Spinal cord (tissue), 10 donors: ENCODE data around the gene CEBPA. TPM values are rescaled to one million over a fixed set of nuclear protein-coding genes. Genes with fewer than 3 reads are reported as not detected.

ENCODE experiments used
- DNase-seq, 6 donors: peaks; one replicate each; pipeline versions ENCODE4 v3.0.0 to v3.0.0-alpha.2; 2013 to 2015; ENCODE audit warnings: low spot score in 6 of 6, low read depth in 4 of 6
- H3K27ac ChIP-seq: one replicate; pipeline ENCODE4 v1.5.1; 2013; ENCODE audit warnings: low read depth, low read length, control low read depth
- H3K27me3 ChIP-seq: one replicate; pipeline ENCODE4 v1.6.1; 2013; ENCODE audit warnings: low read length; ENCODE audit not compliant: control insufficient read depth, insufficient read depth
- H3K36me3 ChIP-seq: one replicate; pipeline ENCODE4 v1.6.1; 2013; ENCODE audit warnings: low read length; ENCODE audit not compliant: control insufficient read depth, insufficient read depth
- H3K4me1 ChIP-seq: one replicate; pipeline ENCODE4 v1.6.1; 2013; ENCODE audit warnings: low read length; ENCODE audit not compliant: control insufficient read depth, insufficient read depth
- H3K4me3 ChIP-seq: one replicate; pipeline ENCODE4 v1.5.1; 2013; ENCODE audit warnings: low read depth, low read length, control low read depth
- H3K9me3 ChIP-seq: one replicate; pipeline ENCODE4 v1.6.1; 2013; ENCODE audit warnings: low read length; ENCODE audit not compliant: control insufficient read depth, insufficient read depth
- WGBS: methylation state at CpG from one replicate; pipeline ENCODE4 v1.1.5; 2013; ENCODE audit warnings: missing lambda C conversion rate; ENCODE audit not compliant: insufficient coverage; 5-methylcytosine and 5-hydroxymethylcytosine counted together
- polyA plus RNA-seq, 2 donors: library from polyadenylated mRNA; unstranded; fragments of 120-200 nt; gene quantifications; one replicate each; pipeline ENCODE4 v1.2.1, GENCODE V29; 2013; ENCODE audit not compliant: insufficient read length in 2 of 2
- total RNA-seq, 2 donors: library from RNA; depleted of rRNA in 1 of 2; stranded (reverse); fragments of 120-200 nt in 1 of 2; fragments of >200 nt in 1 of 2; gene quantifications; one replicate each; pipeline versions ENCODE4 v1.2.3 to v1.2.4, GENCODE V29; 2013 to 2014
- donor health status: healthy.

CEBPA gene
- total and polyA plus RNA-seq, 4 donors = 5.1 to 6.7 (median 6.2) TPM

DNA sequence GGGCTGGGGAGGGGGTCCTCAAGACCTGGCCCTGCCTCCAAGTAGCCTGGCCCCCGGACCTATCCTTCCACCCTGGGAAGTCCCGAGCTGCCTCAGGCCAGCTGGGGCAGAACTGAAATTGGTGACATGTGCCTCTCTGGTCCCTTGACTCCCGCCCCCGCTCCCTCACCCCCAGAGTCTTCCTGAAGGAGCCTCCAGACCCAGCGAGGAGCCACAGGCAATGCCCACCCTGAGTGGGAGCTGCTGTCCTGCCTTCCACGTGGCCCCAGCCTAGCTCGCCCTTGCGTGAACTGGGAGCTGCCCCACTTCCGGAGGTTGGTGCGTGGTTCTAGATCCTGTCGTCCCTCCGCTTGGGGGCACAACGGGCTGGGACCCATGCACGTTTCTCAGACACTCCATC lies 34.6 kb downstream of the CEBPA start:
- no peak overlapping the region for H3K4me3 ChIP-seq
- DNase-seq = no peak
- H3K27me3 ChIP-seq = no peaks in the 10 kb centered on the region
- no peak overlapping the region for H3K27ac ChIP-seq
- H3K9me3 ChIP-seq = no peaks in the 10 kb centered on the region
- H3K4me1 ChIP-seq = no peaks in the 10 kb centered on the region
- 72% methylated on average over 14 of the region's 14 CpGs for WGBS
- no peaks in the 10 kb centered on the region for H3K36me3 ChIP-seq

DNA sequence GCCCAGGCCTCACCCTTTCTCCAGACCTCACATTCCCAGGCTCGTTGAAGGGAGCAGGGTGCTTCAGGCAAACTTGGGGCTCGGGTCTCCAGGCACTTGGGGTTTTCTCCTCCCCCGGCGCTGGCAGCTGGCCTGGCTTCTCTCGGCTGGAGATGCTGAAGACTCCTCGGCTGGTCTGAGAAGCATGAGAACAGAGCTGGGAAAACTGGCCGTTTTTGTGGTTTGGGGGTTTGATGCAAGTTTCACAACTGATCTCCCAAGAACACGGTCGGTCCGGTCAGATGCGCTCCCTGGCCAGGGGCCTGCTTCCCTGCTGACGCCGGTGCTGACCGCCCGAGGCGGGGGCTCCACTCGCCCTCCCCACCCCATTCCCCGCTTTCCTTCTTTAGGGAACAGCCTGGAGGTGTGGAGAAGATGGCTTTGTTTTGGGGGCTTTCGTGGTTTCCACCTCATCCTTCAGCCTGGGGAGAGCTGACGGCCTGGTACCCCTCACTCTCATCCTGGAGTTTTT lies 35.3 kb downstream of the CEBPA start:
- WGBS = 74% methylated on average over 11 of the region's 20 CpGs
- H3K4me1 ChIP-seq = no peaks in the 10 kb centered on the region
- no peaks in the 10 kb centered on the region for H3K36me3 ChIP-seq
- no peak overlapping the region for H3K4me3 ChIP-seq
- H3K27ac ChIP-seq = no peak overlapping the region
- no peak for DNase-seq
- H3K9me3 ChIP-seq = no peaks in the 10 kb centered on the region
- no peaks in the 10 kb centered on the region for H3K27me3 ChIP-seq

DNA sequence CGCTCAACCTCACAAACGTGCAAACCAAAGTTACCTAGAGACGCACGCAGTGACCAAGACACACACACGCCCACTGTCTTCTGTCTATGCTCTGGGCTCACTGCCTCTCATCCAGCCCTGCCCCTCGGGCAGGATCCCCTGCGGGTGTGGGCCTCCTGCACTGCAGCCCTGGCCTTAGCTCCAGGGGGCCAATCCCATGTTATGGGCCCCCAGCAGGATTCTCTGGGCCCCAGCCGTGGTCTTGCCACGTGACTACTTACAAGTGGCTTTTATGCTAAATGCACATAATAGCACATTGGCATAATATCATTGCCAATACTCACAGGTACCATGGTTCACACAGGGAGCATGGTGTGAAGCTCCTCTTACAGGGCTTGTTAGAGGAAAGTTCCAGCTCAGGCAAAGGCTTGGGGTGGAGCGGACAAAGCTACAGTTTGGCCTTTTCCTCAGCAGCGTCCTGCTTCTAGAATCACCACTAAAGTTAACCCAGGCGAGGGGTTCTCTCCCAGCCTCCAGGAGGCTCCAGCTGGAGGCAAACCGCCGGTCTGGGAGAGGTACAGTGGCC lies 37.4 kb downstream of the CEBPA start:
- Histone ChIP-seq H3K4me1 (no peaks in the 10 kb centered on the region), H3K9me3 (no peaks in the 10 kb centered on the region), H3K27ac (no peak overlapping the region), H3K4me3 (no peak overlapping the region), H3K36me3 (no peaks in the 10 kb centered on the region), H3K27me3 (no peaks in the 10 kb centered on the region)
- 84% methylated on average over 12 of the region's 14 CpGs for WGBS
- no peak for DNase-seq

DNA sequence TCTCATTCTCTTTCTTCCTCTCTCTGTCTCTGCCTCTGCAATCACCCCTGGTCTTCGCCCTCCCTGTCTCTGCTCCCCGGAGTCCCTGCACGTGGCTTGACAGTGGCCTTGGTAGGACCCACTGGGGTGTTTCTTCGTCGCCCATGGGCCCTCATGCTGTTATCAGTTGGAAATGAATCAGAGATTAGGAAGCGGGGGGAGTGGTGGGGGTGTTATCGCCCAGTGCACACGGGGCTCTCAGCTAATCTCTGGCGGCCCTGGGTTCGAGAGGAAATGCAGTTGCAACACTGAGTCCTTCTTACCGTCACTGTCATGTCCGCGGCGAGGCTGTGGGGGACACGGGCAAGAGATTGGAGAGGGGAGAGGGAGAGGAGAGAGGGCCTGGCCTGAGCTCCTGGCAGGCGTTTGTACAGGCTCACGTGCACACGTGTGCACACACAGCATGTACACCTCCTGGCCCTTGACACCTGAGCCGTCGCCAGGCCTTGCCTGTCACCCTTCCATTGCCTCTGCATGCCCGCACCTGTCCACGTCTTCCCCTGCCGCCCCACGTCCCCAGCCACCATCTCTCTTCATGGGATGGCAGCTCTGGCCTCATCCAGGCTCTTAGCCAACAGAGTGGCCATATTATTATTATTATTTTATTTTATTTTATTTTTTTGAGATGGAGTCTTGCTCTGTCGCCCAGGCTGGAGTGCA lies 38.9 kb downstream of the CEBPA start:
- WGBS = 91% methylated on average over 20 of the region's 25 CpGs
- Histone ChIP-seq H3K9me3 (no peaks in the 10 kb centered on the region), H3K27ac (no peak overlapping the region), H3K4me1 (no peaks in the 10 kb centered on the region), H3K36me3 (no peaks in the 10 kb centered on the region), H3K27me3 (no peaks in the 10 kb centered on the region), H3K4me3 (no peak overlapping the region)
- no peak for DNase-seq

DNA sequence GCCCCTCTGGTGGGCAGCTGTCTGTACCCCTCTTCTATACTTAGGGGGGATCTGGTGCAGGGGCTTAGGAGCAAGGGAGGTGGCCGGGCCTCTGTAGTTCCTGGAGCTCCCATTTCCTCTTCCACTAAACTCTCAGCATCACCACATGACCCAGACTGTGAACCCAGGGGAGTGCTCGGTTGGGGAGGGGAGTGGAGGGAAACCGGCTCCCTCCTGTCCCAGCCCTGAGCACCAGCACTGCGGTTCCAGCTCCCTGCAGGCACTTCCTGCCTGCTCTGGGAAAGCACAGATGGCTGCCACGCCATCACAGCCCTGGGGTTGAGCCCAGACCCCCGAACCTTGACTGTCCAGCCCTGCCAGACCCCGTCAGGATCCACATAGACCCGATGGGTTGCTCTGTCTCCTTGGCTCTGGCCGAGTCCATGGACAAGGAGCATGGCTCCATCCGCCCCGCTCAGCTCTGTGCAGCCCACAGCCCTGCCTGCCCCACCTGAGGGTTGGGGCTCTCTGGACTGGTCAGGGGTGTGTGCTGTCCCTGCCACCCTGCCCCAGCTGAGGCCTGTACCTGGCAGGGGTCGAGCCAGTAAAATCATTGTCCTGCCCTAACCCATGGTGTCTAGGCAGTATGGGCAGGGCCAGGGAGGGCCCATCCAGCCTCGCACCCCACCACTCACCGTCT lies 40.7 kb downstream of the CEBPA start:
- 71% methylated on average over 13 of the region's 14 CpGs for WGBS
- no peaks in the 10 kb centered on the region for H3K27me3 ChIP-seq

DNA sequence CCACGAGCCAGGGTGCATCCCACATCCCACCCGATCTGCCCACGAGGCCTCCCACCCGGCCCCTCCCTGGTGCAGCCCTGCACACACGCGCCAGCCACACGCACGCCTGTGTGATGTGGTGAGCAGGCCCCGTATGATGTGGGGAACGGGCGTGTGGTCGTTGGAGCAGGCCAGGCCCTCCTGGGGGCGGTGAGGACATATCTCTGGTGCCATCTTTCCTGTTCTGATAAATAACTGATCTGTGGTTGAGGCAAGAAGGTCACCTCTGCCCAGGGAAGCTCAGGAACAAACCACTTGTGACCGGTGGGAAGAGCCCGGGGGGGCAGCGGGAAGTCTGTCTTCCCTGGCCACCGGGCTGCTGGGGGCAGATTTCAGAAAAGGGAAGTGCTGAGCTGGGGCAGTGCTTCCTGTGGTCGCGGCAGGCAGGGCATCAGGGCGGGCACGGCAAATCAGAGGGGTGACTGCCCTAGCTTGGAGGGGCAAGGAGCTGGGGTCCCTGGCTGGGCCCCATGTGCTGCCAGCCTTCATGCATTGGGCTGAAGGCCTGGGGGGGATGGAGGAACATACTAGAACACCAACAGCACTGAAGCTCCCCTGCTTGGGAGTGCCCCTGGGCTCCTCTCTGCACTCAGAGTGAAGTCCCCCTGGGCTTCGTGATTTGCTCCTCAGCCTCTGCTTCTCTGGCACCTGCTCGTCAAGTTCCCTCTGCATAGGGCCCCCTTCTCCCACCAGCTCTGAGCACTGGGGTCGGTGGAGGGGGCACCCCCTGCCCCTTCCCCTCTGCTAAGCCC lies 41.5 kb downstream of the CEBPA start:
- no peak overlapping the region for H3K4me3 ChIP-seq
- peaks cover 2% of the 10 kb centered on the region for H3K4me1 ChIP-seq
- H3K9me3 ChIP-seq = no peaks in the 10 kb centered on the region
- no peaks in the 10 kb centered on the region for H3K27me3 ChIP-seq
- DNase-seq = no peak
- 75% methylated on average over 24 of the region's 24 CpGs for WGBS
- no peak overlapping the region for H3K27ac ChIP-seq
- H3K36me3 ChIP-seq = no peaks in the 10 kb centered on the region

More for the DNA sequence above, 40.7 kb downstream of the CEBPA start:
- H3K9me3 ChIP-seq = no peaks in the 10 kb centered on the region
- H3K4me1 ChIP-seq = no peaks in the 10 kb centered on the region
- DNase-seq = no peak
- no peak overlapping the region for H3K4me3 ChIP-seq
- no peaks in the 10 kb centered on the region for H3K36me3 ChIP-seq
- H3K27ac ChIP-seq = no peak overlapping the region

DNA sequence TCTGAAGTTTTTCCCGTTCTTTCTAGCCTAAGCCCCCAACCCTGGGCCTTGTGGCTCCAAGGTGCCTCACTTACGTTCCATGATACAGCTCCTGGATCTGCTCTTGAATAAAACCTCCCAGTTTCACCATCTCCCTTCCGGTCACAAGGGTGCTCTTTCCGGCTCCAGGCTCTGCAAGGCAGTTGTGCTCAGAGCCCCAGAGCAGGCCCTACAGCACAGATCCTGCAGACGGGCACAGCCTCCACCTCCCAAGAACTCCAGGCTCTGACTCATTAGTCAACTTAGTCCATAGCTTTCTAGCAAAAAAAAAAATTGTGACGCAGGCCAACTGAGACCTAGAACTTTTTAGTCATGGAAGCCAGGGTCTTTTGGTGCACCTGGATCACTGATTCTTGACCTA lies 42.8 kb downstream of the CEBPA start:
- no peak overlapping the region for H3K4me3 ChIP-seq
- WGBS = 77% methylated on average over 6 of the region's 6 CpGs
- no peak overlapping the region for H3K27ac ChIP-seq
- DNase-seq = no peak
- no peaks in the 10 kb centered on the region for H3K27me3 ChIP-seq
- H3K9me3 ChIP-seq = no peaks in the 10 kb centered on the region
- peaks cover 2% of the 10 kb centered on the region for H3K4me1 ChIP-seq
- no peaks in the 10 kb centered on the region for H3K36me3 ChIP-seq

DNA sequence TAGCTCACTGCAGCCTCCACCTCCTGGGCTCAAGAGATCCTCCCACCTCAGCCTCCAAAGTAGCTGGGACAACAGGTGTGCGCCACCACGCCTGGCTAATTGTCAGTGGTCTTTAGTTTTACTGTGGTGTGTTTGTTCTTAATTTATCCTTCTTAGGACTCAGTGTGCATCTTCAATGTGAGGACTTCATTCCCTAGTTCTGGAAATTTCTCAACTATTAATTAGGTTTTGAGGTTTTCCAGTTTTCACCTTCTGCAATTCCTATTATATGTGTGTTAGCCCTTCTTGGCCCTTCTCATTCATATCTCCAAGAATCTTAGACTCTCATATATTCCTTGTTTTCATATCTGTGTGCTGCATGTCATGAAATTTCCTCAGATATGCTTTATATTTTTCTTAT lies 44.5 kb downstream of the CEBPA start:
- Histone ChIP-seq H3K27ac (no peak overlapping the region), H3K9me3 (no peaks in the 10 kb centered on the region)
- no CpG with 5 or more reads among the region's 2 CpGs for WGBS

DNA sequence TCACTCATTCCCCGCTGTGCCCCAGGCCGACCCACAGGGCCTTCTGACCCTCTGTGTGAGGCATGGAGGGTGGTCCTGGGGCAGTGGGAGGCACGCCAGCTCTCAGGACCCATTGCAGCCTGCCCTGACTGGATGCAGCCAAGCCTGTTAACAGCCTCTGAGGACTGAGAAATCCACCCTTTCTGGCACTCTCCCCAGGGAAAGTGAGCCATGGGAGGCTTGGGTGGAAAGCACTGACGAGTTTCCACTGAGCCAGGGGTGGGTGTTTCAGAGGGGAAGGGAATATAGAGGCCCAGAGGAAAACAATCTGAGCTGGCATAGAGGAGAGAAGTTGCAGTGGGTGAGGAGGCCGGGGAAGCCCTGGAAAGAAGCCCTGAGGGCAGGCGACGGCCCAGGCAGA lies 46.1 kb downstream of the CEBPA start:
- H3K4me1 ChIP-seq = peaks cover 2% of the 10 kb centered on the region
- WGBS = 51% methylated on average over 6 of the region's 7 CpGs
- H3K27ac ChIP-seq = no peak overlapping the region
- no peaks in the 10 kb centered on the region for H3K9me3 ChIP-seq
- H3K36me3 ChIP-seq = no peaks in the 10 kb centered on the region
- H3K27me3 ChIP-seq = no peaks in the 10 kb centered on the region
- no peak overlapping the region for H3K4me3 ChIP-seq
- DNase-seq = peak in 1 of 6 donors; percentile 28

More for the DNA sequence above, 44.5 kb downstream of the CEBPA start:
- H3K4me1 ChIP-seq = peaks cover 2% of the 10 kb centered on the region
- H3K27me3 ChIP-seq = no peaks in the 10 kb centered on the region
- no peaks in the 10 kb centered on the region for H3K36me3 ChIP-seq
- no peak overlapping the region for H3K4me3 ChIP-seq
- DNase-seq = no peak
